Measurements from ENCODE around the gene DYNLT2.
"Not testable (repeated sequence)": the region's sequence is repeated elsewhere in the genome, so short reads cannot be mapped to it uniquely, and the experiment has no call there.

Gene DYNLT2

GRCh38 chr6:169726963-169727362 is 24.4 kb downstream of the DYNLT2 start:
- no peak for DNase-seq

GRCh38 chr6:169726049-169726400 is 25.3 kb downstream of the DYNLT2 start:
- DNase-seq: no peak

GRCh38 chr6:169725125-169726048 is 26.0 kb downstream of the DYNLT2 start:
- DNase-seq: peak; percentile 71 to 88 (median 82)

- peak; percentile 34 to 76 (median 56) for DNase-seq
Observed at GRCh38 chr6:169724494-169725124, 26.8 kb downstream of the DYNLT2 start, which contains the start of gene PHF10. Gene PHF10 (minus strand): TSS chr6:169724500. CDS start chr6:169723931, 569 bp downstream.

- peak; percentile 52 to 81 (median 61) for DNase-seq
Observed at GRCh38 chr6:169723991-169724493, 27.3 kb downstream of the DYNLT2 start.

- DNase-seq: peak; percentile 67 to 83 (median 72)
Observed at GRCh38 chr6:169723200-169723909, 28.0 kb downstream of the DYNLT2 start.

- peak; percentile 57 to 70 (median 62) for DNase-seq
Observed at GRCh38 chr6:169722362-169723199, 28.8 kb downstream of the DYNLT2 start.

GRCh38 chr6:169720207-169720855 is 31.0 kb downstream of the DYNLT2 start:
- peak in 1 of 3 donors; percentile 24 for DNase-seq

GRCh38 chr6:169719117-169719516 is 32.3 kb downstream of the DYNLT2 start:
- no peak for DNase-seq

- DNase-seq: no peak
Observed at GRCh38 chr6:169714595-169714994, 36.8 kb downstream of the DYNLT2 start.

GRCh38 chr6:169714178-169714577 is 37.2 kb downstream of the DYNLT2 start:
- no peak for DNase-seq

- no peak for DNase-seq
Observed at GRCh38 chr6:169710009-169710408, 41.4 kb downstream of the DYNLT2 start.

GRCh38 chr6:169709293-169709692 is 42.1 kb downstream of the DYNLT2 start:
- DNase-seq: no peak

- no peak for DNase-seq
Observed at GRCh38 chr6:169707772-169708171, 43.6 kb downstream of the DYNLT2 start.

GRCh38 chr6:169702840-169703246 is 48.5 kb downstream of the DYNLT2 start:
- peak in 2 of 3 donors; percentile 22 to 34 for DNase-seq

GRCh38 chr6:169701954-169702839 is 49.2 kb downstream of the DYNLT2 start, which contains the start of the genes C6orf120 and WDR27:
Gene C6orf120 (plus strand): TSS chr6:169702126. CDS start chr6:169702460, 334 bp downstream.
Gene WDR27 (minus strand): TSS chr6:169702029. CDS start chr6:169689005, 13,024 bp downstream.
- peak; percentile 100 for DNase-seq

GRCh38 chr6:169701311-169701953 is 49.9 kb downstream of the DYNLT2 start:
- peak in 2 of 3 donors; percentile 19 to 20 for DNase-seq

- DNase-seq: peak in 2 of 3 donors; percentile 28 to 34
Observed at GRCh38 chr6:169700296-169700695, 51.1 kb downstream of the DYNLT2 start.

- DNase-seq: not testable (repeated sequence)
Observed at GRCh38 chr6:169697115-169697514, 54.3 kb downstream of the DYNLT2 start.

GRCh38 chr6:169695131-169695530 is 56.2 kb downstream of the DYNLT2 start:
- DNase-seq: no peak
